CD14-positive monocyte (primary cell): ENCODE results near the gene ZFHX3. TPM values are rescaled to one million over a fixed set of nuclear protein-coding genes. Genes with fewer than 3 reads are reported as not detected.

Experiments used
- DNase-seq, 3 donors: peaks; one replicate each; pipeline ENCODE4 v3.0.0-alpha.2; 2011 to 2022
- H2AFZ ChIP-seq: 2 replicates; pipeline ENCODE4 v1.6.0; 2012; ENCODE audit warnings: mild to moderate bottlenecking, low read depth, low read length, inconsistent platforms; ENCODE audit not compliant: insufficient read depth, poor library complexity, severe bottlenecking
- H3K27ac ChIP-seq, 2 donors: 1 replicate in 1 of 2; 2 replicates in 1 of 2; pipeline ENCODE4 v1.5.1; 2012 to 2013; ENCODE audit warnings: low read length in 2 of 2, control low read depth in 1 of 2, inconsistent platforms in 1 of 2, low read depth in 1 of 2, mild to moderate bottlenecking in 1 of 2
- H3K27me3 ChIP-seq, 2 donors: one replicate each; pipeline versions ENCODE4 v1.6.0 to v1.6.1; 2011 to 2013; ENCODE audit warnings: low read length in 2 of 2; ENCODE audit not compliant: control insufficient read depth in 2 of 2, insufficient read depth in 2 of 2
- H3K36me3 ChIP-seq, 2 donors: replicated peaks in 1 of 2; 1 replicate in 1 of 2; 2 replicates in 1 of 2; pipeline versions ENCODE4 v1.5.1 to v1.6.1; 2012 to 2013; ENCODE audit warnings: low read length in 2 of 2, control low read depth in 1 of 2, inconsistent platforms in 1 of 2, mild to moderate bottlenecking in 1 of 2; ENCODE audit not compliant: insufficient read depth in 2 of 2, control insufficient read depth in 1 of 2
- H3K4me1 ChIP-seq, 2 donors: 1 replicate in 1 of 2; 2 replicates in 1 of 2; pipeline versions ENCODE4 v1.5.1 to v1.6.1; 2012 to 2013; ENCODE audit warnings: low read length in 2 of 2, control low read depth in 1 of 2, inconsistent platforms in 1 of 2, mild to moderate bottlenecking in 1 of 2, moderate library complexity in 1 of 2; ENCODE audit not compliant: insufficient read depth in 2 of 2, control insufficient read depth in 1 of 2
- H3K4me2 ChIP-seq: replicated peaks from 2 replicates; pipeline ENCODE3; 2012; ENCODE audit warnings: low read length, moderate library complexity, mild to moderate bottlenecking; ENCODE audit not compliant: poor library complexity, severe bottlenecking; ENCODE audit errors: extremely low read depth
- H3K4me3 ChIP-seq, 3 experiments: fragments of 200-600 bp in 1 of 3; sonication (generic) in 1 of 3; replicated peaks in 1 of 3; 1 replicate in 2 of 3; 2 replicates in 1 of 3; pipeline ENCODE4 v1.5.1; 2011 to 2013; ENCODE audit warnings: low read length in 3 of 3, mild to moderate bottlenecking in 3 of 3, control low read depth in 2 of 3, low read depth in 2 of 3, inconsistent platforms in 1 of 3, moderate library complexity in 1 of 3
- H3K79me2 ChIP-seq: 2 replicates; pipeline ENCODE4 v1.6.0; 2012; ENCODE audit warnings: mild to moderate bottlenecking, control low read depth, inconsistent platforms, low read length, moderate library complexity; ENCODE audit not compliant: insufficient read depth
- H3K9ac ChIP-seq: 2 replicates; pipeline ENCODE4 v1.6.0; 2017; ENCODE audit warnings: low read length, mild to moderate bottlenecking; ENCODE audit not compliant: insufficient read depth, poor library complexity, severe bottlenecking
- H3K9me3 ChIP-seq, 2 donors: replicated peaks in 1 of 2; 1 replicate in 1 of 2; 2 replicates in 1 of 2; pipeline versions ENCODE4 v1.5.1 to v1.6.1; 2012 to 2013; ENCODE audit warnings: low read length in 2 of 2, control low read depth in 1 of 2; ENCODE audit not compliant: control insufficient read depth in 1 of 2, insufficient read depth in 1 of 2
- H4K20me1 ChIP-seq: 2 replicates; pipeline ENCODE4 v1.6.0; 2012; ENCODE audit warnings: mild to moderate bottlenecking, low read length, control low read depth, moderate library complexity; ENCODE audit not compliant: insufficient read depth
- H3K27ac Mint-ChIP-seq, 7 donors: one replicate each; pipeline ENCODE4 v1.8.0; 2020; ENCODE audit warnings: mild to moderate bottlenecking in 7 of 7, mixed read lengths in 7 of 7, moderate library complexity in 6 of 7, inconsistent platforms in 2 of 7
- H3K27me3 Mint-ChIP-seq, 3 donors: one replicate each; pipeline ENCODE4 v1.8.0; 2021 to 2022; ENCODE audit warnings: low read depth in 3 of 3, mild to moderate bottlenecking in 3 of 3, mixed read lengths in 3 of 3, moderate library complexity in 3 of 3, inconsistent platforms in 1 of 3
- H3K36me3 Mint-ChIP-seq, 2 donors: one replicate each; pipeline ENCODE4 v1.8.0; 2020; ENCODE audit warnings: mixed read lengths in 2 of 2, inconsistent platforms in 1 of 2, mild to moderate bottlenecking in 1 of 2
- H3K4me1 Mint-ChIP-seq: one replicate; pipeline ENCODE4 v1.8.0; 2020; ENCODE audit warnings: mild to moderate bottlenecking, mixed read lengths
- H3K4me3 Mint-ChIP-seq, 2 donors: one replicate each; pipeline ENCODE4 v1.8.0; 2020; ENCODE audit warnings: mild to moderate bottlenecking in 2 of 2, mixed read lengths in 2 of 2, moderate library complexity in 1 of 2
- H3K9me3 Mint-ChIP-seq, 7 donors: one replicate each; pipeline ENCODE4 v1.8.0; 2020 to 2022; ENCODE audit warnings: mixed read lengths in 7 of 7, mild to moderate bottlenecking in 6 of 7, moderate library complexity in 6 of 7, inconsistent platforms in 2 of 7
- WGBS: methylation state at CpG from one replicate; pipeline ENCODE4 v1.1.5; 2013; ENCODE audit warnings: missing lambda C conversion rate; ENCODE audit not compliant: insufficient coverage; 5-methylcytosine and 5-hydroxymethylcytosine counted together
- intact Hi-C, 2 donors: fragments of 100-400 bp; cut with micrococcal nuclease; formaldehyde crosslinking; loops; one replicate each; pipeline versions ENCODE4 v1.15.0 to v1.15.1; 2023
- polyA plus RNA-seq, 3 donors: library from polyadenylated mRNA; depleted of rRNA in 1 of 3; unstranded in 2 of 3; stranded (reverse) in 1 of 3; fragments of 300-500 nt in 2 of 3; fragments of >200 nt in 1 of 3; fragmentation: Illumina TruSeq in 2 of 3; gene quantifications; 1 replicate in 2 of 3; 2 replicates in 1 of 3; pipeline ENCODE4 v1.2.3, GENCODE V29; 2012 to 2021
- TF ChIP-seq, protein P1 (sequence below): fragments of 200-600 bp; IDR thresholded peaks from one replicate; pipeline ENCODE4 v1.8.0; 2022; ENCODE audit warnings: antibody characterized with exemption, mild to moderate bottlenecking

ZFHX3 gene
- polyA plus RNA-seq, 3 donors = 0.42 to 4.2 (median 0.43) TPM

DNA sequence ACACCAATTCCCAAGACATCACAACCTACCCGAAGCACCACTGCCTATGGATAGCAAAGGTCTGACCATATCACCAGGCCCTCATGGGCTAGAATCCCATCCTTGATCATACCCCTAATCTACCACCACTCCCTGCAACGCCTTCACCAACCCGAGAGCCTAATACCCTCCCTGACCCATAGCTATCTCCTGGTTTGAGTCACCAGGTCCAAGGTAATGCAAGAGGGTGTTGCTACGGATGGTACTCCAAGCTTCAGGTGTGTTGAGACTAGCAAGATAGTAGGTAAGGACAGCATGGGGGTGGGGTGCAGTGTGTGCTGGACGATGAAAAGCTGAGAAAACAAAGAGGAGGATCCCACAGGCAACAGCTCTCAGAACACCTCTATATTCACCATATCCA is 258.0 kb downstream of the ZFHX3 start:
- 88% methylated on average over 1 of the region's 5 CpGs for WGBS
- H3K36me3 ChIP-seq = peaks cover 11 to 24% of the 10 kb centered on the region in 2 donors
- H3K27ac Mint-ChIP-seq = peak overlapping the region in 2 of 7 donors; percentile 56 to 74
- H3K9ac ChIP-seq = no peak overlapping the region
- TF ChIP-seq, protein P1, sequence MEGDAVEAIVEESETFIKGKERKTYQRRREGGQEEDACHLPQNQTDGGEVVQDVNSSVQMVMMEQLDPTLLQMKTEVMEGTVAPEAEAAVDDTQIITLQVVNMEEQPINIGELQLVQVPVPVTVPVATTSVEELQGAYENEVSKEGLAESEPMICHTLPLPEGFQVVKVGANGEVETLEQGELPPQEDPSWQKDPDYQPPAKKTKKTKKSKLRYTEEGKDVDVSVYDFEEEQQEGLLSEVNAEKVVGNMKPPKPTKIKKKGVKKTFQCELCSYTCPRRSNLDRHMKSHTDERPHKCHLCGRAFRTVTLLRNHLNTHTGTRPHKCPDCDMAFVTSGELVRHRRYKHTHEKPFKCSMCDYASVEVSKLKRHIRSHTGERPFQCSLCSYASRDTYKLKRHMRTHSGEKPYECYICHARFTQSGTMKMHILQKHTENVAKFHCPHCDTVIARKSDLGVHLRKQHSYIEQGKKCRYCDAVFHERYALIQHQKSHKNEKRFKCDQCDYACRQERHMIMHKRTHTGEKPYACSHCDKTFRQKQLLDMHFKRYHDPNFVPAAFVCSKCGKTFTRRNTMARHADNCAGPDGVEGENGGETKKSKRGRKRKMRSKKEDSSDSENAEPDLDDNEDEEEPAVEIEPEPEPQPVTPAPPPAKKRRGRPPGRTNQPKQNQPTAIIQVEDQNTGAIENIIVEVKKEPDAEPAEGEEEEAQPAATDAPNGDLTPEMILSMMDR = no peak
- intact Hi-C loops = loop anchor here (5.0 to 10.0 kb wide), 3 partner anchors 123 to 142 kb away; no protein-coding TSS in a partner anchor
- H2AFZ ChIP-seq = no peak overlapping the region
- H4K20me1 ChIP-seq = no peaks in the 10 kb centered on the region
- no peak overlapping the region for H3K4me3 Mint-ChIP-seq
- peaks cover 0 to 3% (median 0%) of the 10 kb centered on the region in 7 donors for H3K9me3 Mint-ChIP-seq
- no peak overlapping the region for H3K27ac ChIP-seq
- H3K4me1 Mint-ChIP-seq = peaks cover 27% of the 10 kb centered on the region
- H3K27me3 Mint-ChIP-seq = peaks cover 3 to 10% (median 4%) of the 10 kb centered on the region in 3 donors
- no peaks in the 10 kb centered on the region for H3K79me2 ChIP-seq
- no peak overlapping the region for H3K4me2 ChIP-seq
- peaks cover 25 to 39% of the 10 kb centered on the region in 2 donors for H3K36me3 Mint-ChIP-seq
- no peaks in the 10 kb centered on the region for H3K9me3 ChIP-seq
- no peak overlapping the region for H3K4me3 ChIP-seq
- DNase-seq = no peak
- H3K4me1 ChIP-seq = peaks cover 22 to 23% of the 10 kb centered on the region in 2 donors
- H3K27me3 ChIP-seq = no peaks in the 10 kb centered on the region

DNA sequence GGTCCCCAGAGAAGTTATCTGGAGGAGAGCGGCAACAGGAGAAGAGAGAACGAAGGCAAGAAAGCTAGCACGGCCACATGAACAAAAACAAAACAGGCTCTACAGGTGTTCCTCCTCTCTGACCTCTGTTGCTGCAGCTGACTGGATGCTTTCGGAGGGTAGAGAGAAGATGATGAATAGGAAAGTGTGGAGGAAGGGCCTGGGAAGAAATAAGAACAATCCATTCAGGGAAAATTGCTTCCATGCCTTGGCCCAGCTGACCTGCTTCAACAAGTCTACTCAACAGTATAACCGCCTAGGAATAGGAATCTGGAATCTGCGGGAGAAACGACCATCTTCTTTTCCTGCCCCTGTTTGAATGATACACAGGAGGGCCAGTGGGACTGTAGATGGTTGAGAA is 258.5 kb downstream of the ZFHX3 start:
- Histone ChIP-seq H2AFZ (no peak overlapping the region), H4K20me1 (no peaks in the 10 kb centered on the region), H3K27me3 (no peaks in the 10 kb centered on the region), H3K79me2 (no peaks in the 10 kb centered on the region), H3K36me3 (peaks cover 7 to 19% of the 10 kb centered on the region in 2 donors), H3K9ac (no peak overlapping the region), H3K4me1 (peaks cover 22 to 23% of the 10 kb centered on the region in 2 donors), H3K4me2 (no peak overlapping the region), H3K9me3 (no peaks in the 10 kb centered on the region), H3K27ac (no peak overlapping the region), H3K4me3 (no peak overlapping the region)
- Mint-ChIP-seq H3K9me3 (peaks cover 0 to 2% (median 0%) of the 10 kb centered on the region in 7 donors), H3K4me3 (no peak overlapping the region), H3K27me3 (peaks cover 3 to 7% (median 4%) of the 10 kb centered on the region in 3 donors), H3K36me3 (peaks cover 20 to 34% of the 10 kb centered on the region in 2 donors), H3K27ac (peak overlapping the region in 1 of 7 donors; percentile 25), H3K4me1 (peaks cover 27% of the 10 kb centered on the region)
- DNase-seq = no peak
- TF ChIP-seq, protein P1 = no peak
- WGBS = 100% methylated on average over 1 of the region's 7 CpGs
- intact Hi-C loops = loop anchor here (5.0 to 10.0 kb wide), 3 partner anchors 122 to 143 kb away; no protein-coding TSS in a partner anchor
